GM21515 (cell line): ENCODE results near the gene SIL1.

Source experiments
- ATAC-seq: cut with Tn5 transposase; IDR thresholded peaks from one replicate; pipeline ENCODE4 v1.9.1; 2021; ENCODE audit not compliant: unreplicated experiment

Gene SIL1

GRCh38 chr5:138963763-138964371 lies 234.3 kb downstream of the SIL1 start:
- no peak for ATAC-seq

GRCh38 chr5:138962614-138963370 lies 235.4 kb downstream of the SIL1 start:
- no peak for ATAC-seq

DNA sequence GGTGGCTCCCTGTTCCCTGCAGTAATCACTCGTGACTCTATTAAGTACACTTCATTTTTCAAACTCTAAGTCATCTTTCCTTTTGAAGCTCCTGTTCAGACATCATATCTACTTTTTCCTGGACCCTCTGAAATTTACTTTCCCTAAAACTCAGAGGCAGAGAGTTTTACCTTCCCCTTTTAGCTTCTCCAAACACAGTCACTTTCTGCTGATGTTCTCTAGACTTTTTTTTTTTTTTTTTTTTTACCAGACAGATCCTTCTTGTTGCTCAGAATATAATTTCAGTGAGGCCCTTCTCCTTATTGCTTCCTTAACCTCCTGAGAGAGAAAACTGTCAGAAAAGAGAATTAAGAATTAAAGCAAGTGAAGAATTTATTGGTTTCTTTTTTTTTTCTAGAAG lies 236.4 kb downstream of the SIL1 start:
- ATAC-seq = no peak

DNA sequence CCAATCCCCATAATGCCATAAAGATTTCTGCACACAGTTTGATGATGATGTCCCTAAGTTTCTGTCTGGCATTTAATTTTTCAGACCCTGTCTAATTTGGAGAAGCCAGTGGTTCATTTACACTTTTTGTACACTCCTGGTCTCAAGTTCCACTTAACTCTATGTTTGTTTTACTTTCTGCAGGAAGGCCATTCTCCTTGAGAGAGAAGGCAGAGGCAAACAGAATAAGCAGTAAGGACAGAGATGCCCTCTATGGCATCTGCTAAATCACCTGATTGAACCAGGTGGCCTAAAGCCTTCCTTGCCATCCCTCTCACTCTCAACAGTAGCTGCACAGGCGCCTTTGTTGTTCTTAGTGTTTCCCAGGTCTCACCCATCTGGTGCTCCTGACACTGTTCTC lies 236.9 kb downstream of the SIL1 start:
- no peak for ATAC-seq

DNA sequence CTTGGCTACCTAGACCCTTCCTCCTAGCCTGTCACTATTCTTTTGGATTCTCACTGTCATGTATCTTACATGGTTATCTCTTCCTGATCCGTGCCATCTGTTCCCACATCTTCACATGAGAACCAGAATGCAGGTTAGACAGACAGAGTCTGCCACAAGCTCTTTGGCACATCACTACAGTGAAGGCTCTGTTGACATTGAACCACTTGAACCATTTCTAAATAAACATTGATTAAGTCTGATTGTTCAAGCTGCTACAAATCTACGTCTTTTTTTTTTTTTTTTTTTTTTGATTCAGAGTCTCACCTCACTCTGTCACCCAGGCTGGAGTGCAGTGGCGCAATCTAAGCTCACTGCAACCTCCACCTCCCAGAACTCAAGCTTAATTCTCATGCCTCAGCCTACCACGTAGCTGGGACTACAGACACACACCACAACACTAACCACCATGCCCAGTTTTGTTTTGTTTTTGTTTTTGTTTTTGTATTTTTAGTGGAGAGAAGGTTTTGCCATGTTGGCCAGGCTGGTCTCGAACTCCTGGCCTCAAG lies 237.9 kb downstream of the SIL1 start:
- ATAC-seq = no peak

DNA sequence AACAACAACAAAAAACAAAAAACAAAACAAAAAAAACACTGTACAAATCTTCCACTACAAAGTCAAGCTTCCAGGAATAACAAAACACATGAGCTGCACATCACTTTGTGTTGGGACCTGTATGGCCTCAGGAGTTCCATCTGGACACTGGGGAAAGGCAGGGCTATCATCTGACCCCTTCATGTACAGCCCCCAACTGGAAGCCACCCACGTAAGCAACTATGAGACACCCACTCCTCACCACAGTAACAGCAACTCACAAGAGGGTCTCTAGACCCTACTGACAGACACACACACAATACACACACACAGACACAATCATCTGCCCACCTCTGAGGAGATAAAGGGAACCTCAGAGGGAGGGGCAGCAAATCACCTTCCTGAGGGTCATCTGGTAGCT lies 241.4 kb downstream of the SIL1 start:
- ATAC-seq = no peak

DNA sequence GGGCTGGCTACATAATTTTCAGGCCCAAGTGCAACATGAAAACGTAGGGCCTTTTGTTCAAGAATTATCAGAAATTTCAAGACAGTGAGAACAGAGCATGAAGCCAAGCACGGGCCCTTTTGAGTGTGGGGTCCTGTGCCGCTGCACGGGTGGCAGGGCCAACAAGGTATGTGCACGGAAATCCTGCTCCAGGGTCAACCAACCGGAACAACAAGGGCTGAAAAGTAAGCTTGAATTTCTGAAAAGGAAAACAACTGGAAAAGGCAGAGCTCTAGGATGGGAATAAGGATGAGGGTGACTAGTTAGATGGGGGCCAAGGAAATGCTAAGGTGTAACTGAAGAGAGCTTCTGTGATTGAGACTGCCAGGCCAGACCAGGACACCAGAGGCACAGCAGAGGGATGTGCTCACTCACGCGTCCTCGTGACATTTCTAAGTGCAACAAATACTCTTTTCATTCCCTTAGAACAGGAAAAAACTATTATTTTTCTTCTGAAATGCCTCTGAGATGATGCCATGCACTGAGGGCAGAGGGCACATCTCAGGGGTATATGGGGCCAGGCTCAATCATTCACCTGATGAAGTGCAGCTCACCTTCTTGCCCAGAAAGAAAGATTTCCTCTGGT lies 242.4 kb downstream of the SIL1 start:
- no peak for ATAC-seq

DNA sequence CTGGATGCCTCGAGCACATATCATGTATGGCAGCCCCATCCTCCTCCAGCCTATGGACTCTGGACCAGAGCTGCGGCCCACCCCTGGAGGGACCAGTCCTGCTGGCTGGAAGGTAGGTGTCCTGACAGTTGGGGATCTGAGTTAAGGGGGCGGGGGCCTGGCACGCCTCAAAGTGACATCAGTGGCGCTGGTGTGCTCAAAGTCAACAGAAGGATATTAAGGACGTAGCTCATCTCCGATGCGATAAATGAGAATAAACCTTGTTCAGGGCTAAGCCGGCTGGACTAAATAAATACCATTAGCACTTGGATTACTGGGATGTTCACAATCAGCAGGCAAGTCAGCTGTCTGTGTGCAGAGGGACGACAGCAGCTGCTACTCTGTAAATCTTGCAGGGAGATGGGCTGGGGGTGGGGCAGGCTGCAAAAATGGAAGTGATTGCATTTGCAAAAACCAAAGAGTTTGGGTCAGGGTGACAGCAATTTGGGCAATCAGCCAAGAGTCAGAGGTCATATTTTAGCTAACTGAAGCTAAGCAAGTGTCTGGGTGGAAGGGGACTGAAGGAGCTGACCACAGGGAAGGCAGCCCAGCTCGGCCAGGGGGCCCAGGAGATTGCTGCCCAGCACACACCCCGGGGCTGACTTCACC lies 243.0 kb downstream of the SIL1 start:
- ATAC-seq = no peak

- no peak for ATAC-seq
These were observed 243.7 kb downstream of the SIL1 start for GRCh38 chr5:138954257-138955012.

- no peak for ATAC-seq
These were observed 244.5 kb downstream of the SIL1 start for GRCh38 chr5:138953387-138954256.

- no peak for ATAC-seq
These were observed 245.2 kb downstream of the SIL1 start for GRCh38 chr5:138952962-138953361.

GRCh38 chr5:138951986-138952735 lies 246.0 kb downstream of the SIL1 start:
- no peak for ATAC-seq

DNA sequence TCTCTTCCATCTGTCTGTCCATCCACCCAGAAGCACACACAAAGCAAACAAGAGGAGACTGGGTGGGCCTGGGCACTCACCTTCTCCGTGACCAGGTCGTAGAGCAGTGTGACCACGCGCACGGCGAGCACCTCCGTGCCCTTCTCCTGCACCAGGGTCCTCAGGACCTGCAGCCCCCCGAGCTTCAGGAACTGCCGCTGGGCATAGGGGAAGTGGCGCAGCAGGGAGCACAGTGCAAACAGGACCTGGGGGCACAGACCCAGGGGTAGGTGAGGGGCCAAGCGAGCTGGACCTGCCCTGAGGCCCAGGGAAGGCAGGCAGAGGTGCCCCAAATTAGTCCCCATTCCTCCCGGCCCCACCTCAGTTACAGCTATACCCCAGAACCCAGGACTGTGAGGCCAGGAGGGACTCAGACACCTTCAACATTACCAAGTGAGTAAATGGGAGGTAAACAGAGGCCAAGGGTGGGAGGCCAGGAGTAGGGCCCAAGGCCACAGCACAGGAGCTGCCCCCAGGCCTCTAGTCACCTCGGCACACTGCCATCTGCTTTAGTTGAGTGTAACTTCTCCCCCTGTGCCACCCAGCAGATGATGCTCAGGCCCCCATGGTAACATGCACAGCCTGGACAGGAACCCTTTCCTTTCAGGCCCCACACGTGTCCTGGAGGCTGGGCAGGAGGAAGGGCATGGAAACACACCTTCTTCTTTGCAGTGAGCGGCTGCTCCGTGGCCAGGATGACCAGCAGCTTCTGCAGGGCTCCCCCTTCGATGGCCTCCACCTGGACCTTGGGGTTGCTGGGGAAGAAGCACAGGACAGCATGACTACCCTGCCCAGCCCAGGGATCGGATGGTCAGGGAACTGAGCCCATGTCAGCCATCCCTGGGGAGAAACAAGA lies 246.8 kb downstream of the SIL1 start:
- ATAC-seq = no peak

DNA sequence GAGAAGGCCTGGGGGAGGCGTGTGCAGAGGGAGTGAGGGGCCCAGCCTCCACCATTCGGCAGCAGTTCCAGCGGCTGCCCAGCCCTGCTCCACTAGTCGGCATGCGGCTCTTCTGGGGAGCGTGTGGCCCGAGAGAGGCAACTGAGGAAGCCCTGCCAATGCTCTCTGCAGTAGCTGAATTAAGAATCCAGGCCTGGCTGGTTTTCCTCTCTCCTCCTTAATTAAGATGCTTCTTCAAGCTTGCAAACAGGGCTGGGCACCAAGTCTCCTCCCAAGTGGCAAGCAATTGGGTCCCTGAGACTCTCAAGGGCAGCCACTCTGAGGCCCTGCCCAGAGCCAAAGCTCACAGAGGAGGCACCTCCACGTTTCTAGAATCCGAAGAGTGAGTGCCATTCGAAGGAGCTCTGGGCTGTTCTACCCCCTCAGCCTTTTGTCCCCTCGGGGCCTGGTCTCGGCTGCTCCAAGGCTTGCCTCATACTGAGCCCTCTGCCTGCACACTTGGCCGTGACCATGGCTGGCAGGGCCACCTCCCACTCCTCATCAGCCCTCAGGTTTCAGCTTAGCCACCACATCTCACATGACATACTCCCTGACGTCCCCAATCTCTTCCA lies 247.6 kb downstream of the SIL1 start:
- no peak for ATAC-seq

GRCh38 chr5:138949988-138950387 lies 248.2 kb downstream of the SIL1 start:
- no peak for ATAC-seq

DNA sequence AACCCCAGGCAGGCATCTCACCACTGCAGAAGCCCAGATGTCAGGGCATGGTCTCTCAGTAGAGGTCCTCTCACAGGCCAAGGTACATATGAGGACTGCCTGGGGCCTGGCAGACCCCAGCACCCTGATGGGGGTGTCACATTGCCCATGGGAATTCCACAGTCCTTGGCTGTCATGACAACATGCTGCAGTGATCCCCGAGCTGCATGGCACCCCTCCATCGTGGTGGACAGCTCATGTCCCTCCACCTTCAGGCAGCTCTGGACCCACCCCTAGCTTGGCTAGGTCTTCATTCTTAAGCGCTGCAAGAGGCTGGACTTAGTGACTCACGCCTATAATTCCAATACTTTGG lies 249.0 kb downstream of the SIL1 start:
- ATAC-seq = no peak

DNA sequence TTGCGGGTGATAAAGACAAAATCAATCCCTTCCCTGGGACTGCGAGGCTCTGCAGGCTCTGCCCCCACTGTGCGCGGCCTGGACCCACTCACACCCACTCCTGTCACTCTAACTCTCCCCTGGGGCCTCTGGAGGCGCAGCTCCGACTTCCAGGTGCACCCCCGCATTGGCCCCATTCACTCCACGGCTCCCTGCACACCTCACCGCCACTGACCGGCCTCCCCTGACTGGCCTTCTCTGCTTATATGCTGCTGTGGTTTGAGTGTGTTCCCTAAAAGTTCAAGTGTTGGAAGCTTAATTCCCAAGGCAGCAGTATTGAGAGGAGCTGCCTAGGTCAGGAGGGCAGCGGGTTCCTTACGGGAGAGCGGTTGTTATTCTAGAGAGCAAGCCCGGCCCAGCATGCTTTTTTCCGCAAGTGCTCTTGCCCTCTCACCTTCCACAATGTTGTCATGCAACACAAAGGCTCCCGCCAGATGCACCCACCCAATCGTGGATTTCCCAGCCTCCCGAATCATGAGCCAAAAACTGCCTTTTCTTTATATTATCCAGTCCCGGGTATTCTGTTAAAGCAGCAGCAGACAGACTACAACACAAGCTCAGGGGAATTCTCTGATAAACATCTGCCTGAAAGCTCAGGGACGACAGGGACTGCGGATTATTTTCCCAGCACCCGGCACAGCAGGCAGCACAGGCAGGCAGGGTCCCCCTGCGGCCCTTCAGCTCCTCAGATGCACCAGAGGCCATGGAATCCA lies 249.5 kb downstream of the SIL1 start:
- ATAC-seq = no peak
